Body of pancreas (tissue), 4 donors: Measurements from ENCODE around the gene TOGARAM2. TPM values are rescaled to one million over a fixed set of nuclear protein-coding genes. Genes with fewer than 3 reads are reported as not detected.

Experiments used
- ATAC-seq: fragments of 150-250 bp; one replicate; pipeline ENCODE4 v1.9.1; 2016
- DNase-seq, 4 donors: peaks; one replicate each; pipeline ENCODE4 v3.0.0-alpha.2; 2019
- H3K27ac ChIP-seq, 4 donors: fragments of 200-600 bp; sonication (generic); 1 replicate in 3 of 4; 2 replicates in 1 of 4; pipeline versions ENCODE4 v1.5.1 to v1.6.1; 2016 to 2019; ENCODE audit warnings: mild to moderate bottlenecking in 1 of 4, mixed read lengths in 1 of 4, moderate library complexity in 1 of 4
- H3K27me3 ChIP-seq, 2 donors: fragments of 200-600 bp; sonication (generic); one replicate each; pipeline ENCODE4 v1.6.0; 2016; ENCODE audit warnings: mild to moderate bottlenecking in 1 of 2
- H3K36me3 ChIP-seq, 2 donors: fragments of 200-600 bp; sonication (generic); replicated peaks in 1 of 2; 2 replicates each; pipeline ENCODE4 v1.5.1; 2016; ENCODE audit warnings: low read depth in 2 of 2; ENCODE audit not compliant: insufficient read depth in 1 of 2
- H3K4me1 ChIP-seq: fragments of 200-600 bp; sonication (generic); one replicate; pipeline ENCODE4 v1.6.0; 2016
- H3K4me3 ChIP-seq, 2 donors: fragments of 200-600 bp; sonication (generic); 1 replicate in 1 of 2; 2 replicates in 1 of 2; pipeline ENCODE4 v1.5.1; 2016 to 2019
- H3K9me3 ChIP-seq, 3 donors: fragments of 200-600 bp; sonication (generic); 1 replicate in 2 of 3; 2 replicates in 1 of 3; pipeline ENCODE4 v1.5.1; 2016
- CTCF ChIP-seq, 7 experiments: fragments of 450-650 bp in 4 of 7; fragments of 200-600 bp in 3 of 7; sonication (generic) in 3 of 7; IDR thresholded peaks; one replicate each; pipeline ENCODE4 v1.5.1; 2016 to 2019; ENCODE audit warnings: antibody characterized with exemption in 7 of 7
- POLR2A ChIP-seq, 3 donors: fragments of 450-650 bp; IDR thresholded peaks; one replicate each; pipeline ENCODE4 v1.6.1; 2016; ENCODE audit warnings: antibody characterized with exemption in 3 of 3, mild to moderate bottlenecking in 2 of 3
- WGBS, 2 donors: methylation state at CpG; one replicate each; pipeline ENCODE4 v1.1.5; 2017; 5-methylcytosine and 5-hydroxymethylcytosine counted together
- intact Hi-C: fragments of 100-400 bp; cut with DNase I; formaldehyde crosslinking; loops from one replicate; pipeline ENCODE4 v1.15.1; 2023
- total RNA-seq, 2 donors: library from RNA; depleted of rRNA; stranded (reverse); fragments of >200 nt; gene quantifications; one replicate each; pipeline ENCODE4 v1.1.0, GENCODE V29; 2016

Gene TOGARAM2
- total RNA-seq, 2 donors from 2014 or later: 0.26 TPM; not detected in 1

GRCh38 chr2:29066997-29067605, 86.0 kb downstream of the TOGARAM2 start:
- WGBS, 2 donors: 19 to 39% methylated on average over 4 to 7 of the region's 7 CpGs
- DNase-seq (peak; percentile 73 to 91 (median 86)), ATAC-seq (peak; percentile 80)
- H3K27ac ChIP-seq: peak overlapping the region; percentile 11 to 39 (median 34)
- no peaks in the 10 kb centered on the region for H3K27me3 ChIP-seq
- TF ChIP-seq POLR2A (IDR thresholded peaks at IDR 0.05) (no peak), CTCF (IDR thresholded peaks at IDR 0.05) (no peak)
- H3K4me3 ChIP-seq: no peak overlapping the region
- intact Hi-C loops: no loop called here
- no peaks in the 10 kb centered on the region for H3K36me3 ChIP-seq
- H3K4me1 ChIP-seq: peaks cover 26% of the 10 kb centered on the region
- no peaks in the 10 kb centered on the region for H3K9me3 ChIP-seq

- Histone ChIP-seq H3K36me3 (no peaks in the 10 kb centered on the region), H3K4me1 (peaks cover 16% of the 10 kb centered on the region), H3K27ac (no peak overlapping the region), H3K9me3 (no peaks in the 10 kb centered on the region), H3K4me3 (no peak overlapping the region), H3K27me3 (no peaks in the 10 kb centered on the region)
- 82 to 93% methylated on average over 7 of the region's 7 CpGs for WGBS, 2 donors
- TF ChIP-seq POLR2A (IDR thresholded peaks at IDR 0.05) (no peak), CTCF (IDR thresholded peaks at IDR 0.05) (no peak)
- DNase-seq (no peak), ATAC-seq (no peak)
- intact Hi-C loops: no loop called here
These were observed 87.4 kb downstream of the TOGARAM2 start for GRCh38 chr2:29068513-29068912.

- 78 to 94% methylated on average over 10 to 11 of the region's 12 CpGs for WGBS, 2 donors
- TF ChIP-seq POLR2A (IDR thresholded peaks at IDR 0.05) (no peak), CTCF (IDR thresholded peaks at IDR 0.05) (no peak)
- Histone ChIP-seq H3K36me3 (no peaks in the 10 kb centered on the region), H3K4me3 (no peak overlapping the region), H3K27me3 (no peaks in the 10 kb centered on the region), H3K27ac (no peak overlapping the region), H3K9me3 (no peaks in the 10 kb centered on the region), H3K4me1 (peaks cover 12% of the 10 kb centered on the region)
- ATAC-seq (no peak), DNase-seq (no peak)
- intact Hi-C loops: no loop called here
These were observed 89.4 kb downstream of the TOGARAM2 start for GRCh38 chr2:29070526-29070925.

GRCh38 chr2:29071032-29071975, 90.2 kb downstream of the TOGARAM2 start:
- H3K27ac ChIP-seq: no peak overlapping the region
- ATAC-seq (no peak), DNase-seq (no peak)
- TF ChIP-seq POLR2A (IDR thresholded peaks at IDR 0.05) (no peak), CTCF (IDR thresholded peaks at IDR 0.05) (no peak)
- no peaks in the 10 kb centered on the region for H3K36me3 ChIP-seq
- no peaks in the 10 kb centered on the region for H3K27me3 ChIP-seq
- peaks cover 10% of the 10 kb centered on the region for H3K4me1 ChIP-seq
- H3K9me3 ChIP-seq: no peaks in the 10 kb centered on the region
- 85 to 89% methylated on average over 10 to 15 of the region's 19 CpGs for WGBS, 2 donors
- H3K4me3 ChIP-seq: no peak overlapping the region
- intact Hi-C loops: no loop called here
